Tibial nerve (tissue), 3 donors: Measurements from ENCODE around the gene DUS1L.

Experiments used
- EP300 ChIP-seq, 2 donors: sonication (generic); formaldehyde crosslinking; IDR thresholded peaks; one replicate each; pipeline ENCODE4 v1.6.1; 2017; ENCODE audit warnings: antibody characterized with exemption in 2 of 2, mild to moderate bottlenecking in 1 of 2
- POLR2A ChIP-seq, 2 donors: fragments of 450-650 bp; IDR thresholded peaks; one replicate each; pipeline ENCODE4 v1.6.1; 2017; ENCODE audit warnings: antibody characterized with exemption in 2 of 2, mild to moderate bottlenecking in 2 of 2, moderate library complexity in 2 of 2

DNA sequence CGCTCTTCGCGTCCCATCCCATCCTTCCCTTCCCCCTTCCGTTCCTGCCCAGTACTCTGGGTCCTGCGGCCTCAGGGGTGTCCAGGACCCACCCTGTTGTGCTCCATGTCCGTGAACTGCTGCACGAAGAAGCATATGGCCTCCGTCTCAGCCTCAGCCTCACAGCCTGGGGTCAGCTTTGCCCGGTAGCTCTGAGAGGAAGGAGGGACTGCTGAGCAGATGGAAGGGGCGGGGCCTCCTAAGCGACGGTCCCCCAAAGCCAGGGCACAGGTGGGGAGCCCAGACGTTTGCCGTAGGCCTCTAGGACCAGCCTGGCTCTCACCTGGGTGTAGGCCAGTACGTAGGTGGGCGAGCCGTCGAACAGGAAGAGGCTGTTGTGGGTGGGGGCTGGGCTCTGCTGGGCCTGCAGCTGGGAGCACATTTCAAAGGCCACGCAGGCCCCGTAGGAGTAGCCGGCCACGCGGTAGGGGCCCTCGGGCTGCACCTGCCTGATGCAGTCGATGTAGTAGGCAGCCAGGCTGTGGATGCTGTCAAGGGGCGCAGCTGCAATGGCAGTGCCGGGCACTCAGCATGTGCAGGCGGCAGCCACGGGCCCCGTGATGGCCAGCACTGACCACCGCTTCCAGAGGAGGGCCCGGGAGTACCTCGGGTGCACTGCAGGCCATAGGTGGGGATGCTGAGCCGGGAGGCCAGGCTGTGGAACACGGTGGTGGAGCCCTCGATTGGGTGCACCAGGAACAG is 14.6 kb upstream of the DUS1L start:
- no peak for TF ChIP-seq EP300 (IDR thresholded peaks at IDR 0.05)
- TF ChIP-seq POLR2A (IDR thresholded peaks at IDR 0.05): no peak
